Fibroblast of lung (primary cell): Measurements from ENCODE around the gene MYRF. TPM values are rescaled to one million over a fixed set of nuclear protein-coding genes. Genes with fewer than 3 reads are reported as not detected.
A peak's percentile ranks its signal among the peaks of the same experiment; 100 is the strongest.

ENCODE experiments used
- DNase-seq, 2 donors: peaks; one replicate each; pipeline versions ENCODE4 v3.0.0 to v3.0.0-alpha.2; 2010; ENCODE audit warnings: low read depth in 2 of 2
- H2AFZ ChIP-seq: 2 replicates; pipeline ENCODE4 v1.5.1; 2012; ENCODE audit warnings: low read length, control low read depth, inconsistent platforms
- H3K27ac ChIP-seq: 2 replicates; pipeline ENCODE4 v1.5.1; 2011; ENCODE audit warnings: low read length, control low read depth; ENCODE audit not compliant: insufficient read depth
- H3K27me3 ChIP-seq: 2 replicates; pipeline ENCODE4 v1.5.1; 2011; ENCODE audit warnings: mild to moderate bottlenecking, low read length; ENCODE audit not compliant: control insufficient read depth, insufficient read depth
- H3K36me3 ChIP-seq: 2 replicates; pipeline ENCODE4 v1.5.1; 2011; ENCODE audit warnings: low read length; ENCODE audit not compliant: control insufficient read depth, insufficient read depth
- H3K4me1 ChIP-seq: 2 replicates; pipeline ENCODE4 v1.5.1; 2011; ENCODE audit warnings: low read length; ENCODE audit not compliant: control insufficient read depth, insufficient read depth; ENCODE audit errors: extremely low read depth
- H3K4me2 ChIP-seq: 2 replicates; pipeline ENCODE4 v1.5.1; 2011; ENCODE audit warnings: low read length, control low read depth; ENCODE audit not compliant: insufficient read depth; ENCODE audit errors: extremely low read depth
- H3K4me3 ChIP-seq, 4 experiments: fragments of 200-600 bp in 1 of 4; sonication (generic) in 1 of 4; replicated peaks in 1 of 4; 2 replicates each; pipeline ENCODE4 v1.5.1; 2011 to 2016; ENCODE audit warnings: low read length in 4 of 4, low read depth in 3 of 4, mild to moderate bottlenecking in 3 of 4, control low read depth in 2 of 4, inconsistent platforms in 1 of 4, mixed read lengths in 1 of 4; ENCODE audit not compliant: insufficient read depth in 1 of 4; ENCODE audit errors: control extremely low read depth in 1 of 4
- H3K79me2 ChIP-seq: 2 replicates; pipeline ENCODE4 v1.5.1; 2012; ENCODE audit warnings: mild to moderate bottlenecking, low read length, inconsistent platforms; ENCODE audit not compliant: control insufficient read depth, insufficient read depth
- H3K9ac ChIP-seq: 2 replicates; pipeline ENCODE4 v1.5.1; 2011; ENCODE audit warnings: mild to moderate bottlenecking, low read length, control low read depth; ENCODE audit not compliant: insufficient read depth
- H3K9me3 ChIP-seq: 2 replicates; pipeline ENCODE4 v1.5.1; 2012; ENCODE audit warnings: low read depth, low read length; ENCODE audit not compliant: control insufficient read depth, insufficient read depth
- H4K20me1 ChIP-seq: 2 replicates; pipeline ENCODE4 v1.5.1; 2011; ENCODE audit warnings: low read length; ENCODE audit not compliant: control insufficient read depth, insufficient read depth; ENCODE audit errors: extremely low read depth
- EZH2 ChIP-seq: IDR thresholded peaks from 2 replicates; pipeline ENCODE4 v1.5.1; 2012; ENCODE audit warnings: low read length, control low read depth, mild to moderate bottlenecking; ENCODE audit errors: missing control alignments
- polyA plus RNA-seq, 2 donors: library from polyadenylated mRNA; depleted of rRNA in 1 of 2; stranded (reverse) in 1 of 2; unstranded in 1 of 2; fragments of >200 nt; gene quantifications; 2 replicates each; pipeline ENCODE4 v1.2.1, GENCODE V29; 2011 to 2012; ENCODE audit warnings: missing spikeins in 1 of 2
- total RNA-seq: library from RNA; depleted of rRNA; stranded (reverse); fragments of >200 nt; gene quantifications from 2 replicates; pipeline ENCODE4 v1.2.1, GENCODE V29; 2014
- TF ChIP-seq, protein P1 (sequence below), 2 donors: IDR thresholded peaks in 1 of 2; conservative IDR thresholded peaks in 1 of 2; 1 replicate in 1 of 2; 2 replicates in 1 of 2; pipeline ENCODE4 v1.5.1; 2011 to 2012; ENCODE audit warnings: low read length in 2 of 2, control low read depth in 1 of 2, inconsistent platforms in 1 of 2, low read depth in 1 of 2, mild to moderate bottlenecking in 1 of 2

MYRF gene
- total and polyA plus RNA-seq, 2 donors (not counting 1 experiment from before 2014, with no cell fraction given) = 0.10 to 0.17 TPM

DNA sequence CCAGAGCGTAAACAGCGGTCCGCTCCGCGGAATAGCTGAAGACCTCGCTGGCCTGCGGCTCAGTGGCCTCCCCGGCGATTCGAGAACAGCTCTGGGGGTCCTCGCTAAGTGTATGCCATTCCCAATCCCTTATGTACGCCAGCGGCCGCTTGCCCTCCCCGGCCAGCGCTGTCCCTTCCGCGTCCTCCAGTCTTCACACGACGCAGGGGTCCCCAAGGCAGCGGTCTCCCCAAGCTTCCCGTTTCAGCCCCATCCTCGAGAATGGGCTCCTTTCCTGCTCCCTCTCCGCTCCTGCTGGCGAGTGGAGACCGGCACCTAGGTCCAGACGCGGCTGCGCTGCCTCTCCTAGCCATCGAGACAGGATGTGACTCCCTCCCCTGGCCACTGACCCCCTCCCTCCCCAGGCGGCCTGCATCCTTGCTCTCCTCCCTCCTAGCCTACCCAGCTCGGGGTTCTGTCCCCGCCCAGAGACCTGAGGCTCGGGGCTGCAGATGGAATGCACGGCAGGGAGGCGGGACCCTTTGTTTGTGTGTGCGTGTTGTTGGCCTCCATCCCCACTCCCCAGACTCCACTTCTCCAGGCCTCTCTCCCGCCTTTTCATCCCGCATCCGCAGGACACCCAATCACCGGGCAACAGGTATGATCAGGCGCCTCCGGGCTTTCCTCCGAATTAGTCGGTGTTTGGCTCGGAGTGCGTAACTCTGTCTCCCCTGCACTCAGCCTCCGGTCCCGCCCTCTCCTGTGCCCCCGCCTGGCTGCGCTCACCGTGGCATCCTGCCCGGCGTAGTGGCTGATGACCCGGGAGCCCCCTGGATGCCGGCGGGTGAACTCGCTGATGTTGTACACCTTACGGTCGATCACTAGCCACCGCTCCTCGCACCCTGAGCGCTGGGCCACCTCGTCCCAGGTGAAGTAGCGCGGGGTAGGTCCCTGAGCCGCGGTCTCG, 63.6 kb downstream of the MYRF start:
- Histone ChIP-seq H3K4me1 (peaks cover 7% of the 10 kb centered on the region), H4K20me1 (no peaks in the 10 kb centered on the region), H3K36me3 (peaks cover 8% of the 10 kb centered on the region), H3K9ac (peak overlapping the region; percentile 95), H3K4me2 (peak overlapping the region; percentile 42), H3K79me2 (peaks cover 11% of the 10 kb centered on the region), H3K27me3 (no peaks in the 10 kb centered on the region), H2AFZ (no peak overlapping the region), H3K27ac (peak overlapping the region; percentile 98), H3K9me3 (no peaks in the 10 kb centered on the region), H3K4me3 (peak overlapping the region; percentile 77 to 81 (median 79))
- TF ChIP-seq, protein P1, sequence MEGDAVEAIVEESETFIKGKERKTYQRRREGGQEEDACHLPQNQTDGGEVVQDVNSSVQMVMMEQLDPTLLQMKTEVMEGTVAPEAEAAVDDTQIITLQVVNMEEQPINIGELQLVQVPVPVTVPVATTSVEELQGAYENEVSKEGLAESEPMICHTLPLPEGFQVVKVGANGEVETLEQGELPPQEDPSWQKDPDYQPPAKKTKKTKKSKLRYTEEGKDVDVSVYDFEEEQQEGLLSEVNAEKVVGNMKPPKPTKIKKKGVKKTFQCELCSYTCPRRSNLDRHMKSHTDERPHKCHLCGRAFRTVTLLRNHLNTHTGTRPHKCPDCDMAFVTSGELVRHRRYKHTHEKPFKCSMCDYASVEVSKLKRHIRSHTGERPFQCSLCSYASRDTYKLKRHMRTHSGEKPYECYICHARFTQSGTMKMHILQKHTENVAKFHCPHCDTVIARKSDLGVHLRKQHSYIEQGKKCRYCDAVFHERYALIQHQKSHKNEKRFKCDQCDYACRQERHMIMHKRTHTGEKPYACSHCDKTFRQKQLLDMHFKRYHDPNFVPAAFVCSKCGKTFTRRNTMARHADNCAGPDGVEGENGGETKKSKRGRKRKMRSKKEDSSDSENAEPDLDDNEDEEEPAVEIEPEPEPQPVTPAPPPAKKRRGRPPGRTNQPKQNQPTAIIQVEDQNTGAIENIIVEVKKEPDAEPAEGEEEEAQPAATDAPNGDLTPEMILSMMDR (conservative IDR thresholded peaks at IDR 0.05 in 1 of 2, IDR thresholded peaks at IDR 0.05 in 1 of 2; ENCODE audit: low read depth in 1 of 2, low read length in 2 of 2) = no peak
- no peak for TF ChIP-seq EZH2
- peak; percentile 67 to 81 for DNase-seq

DNA sequence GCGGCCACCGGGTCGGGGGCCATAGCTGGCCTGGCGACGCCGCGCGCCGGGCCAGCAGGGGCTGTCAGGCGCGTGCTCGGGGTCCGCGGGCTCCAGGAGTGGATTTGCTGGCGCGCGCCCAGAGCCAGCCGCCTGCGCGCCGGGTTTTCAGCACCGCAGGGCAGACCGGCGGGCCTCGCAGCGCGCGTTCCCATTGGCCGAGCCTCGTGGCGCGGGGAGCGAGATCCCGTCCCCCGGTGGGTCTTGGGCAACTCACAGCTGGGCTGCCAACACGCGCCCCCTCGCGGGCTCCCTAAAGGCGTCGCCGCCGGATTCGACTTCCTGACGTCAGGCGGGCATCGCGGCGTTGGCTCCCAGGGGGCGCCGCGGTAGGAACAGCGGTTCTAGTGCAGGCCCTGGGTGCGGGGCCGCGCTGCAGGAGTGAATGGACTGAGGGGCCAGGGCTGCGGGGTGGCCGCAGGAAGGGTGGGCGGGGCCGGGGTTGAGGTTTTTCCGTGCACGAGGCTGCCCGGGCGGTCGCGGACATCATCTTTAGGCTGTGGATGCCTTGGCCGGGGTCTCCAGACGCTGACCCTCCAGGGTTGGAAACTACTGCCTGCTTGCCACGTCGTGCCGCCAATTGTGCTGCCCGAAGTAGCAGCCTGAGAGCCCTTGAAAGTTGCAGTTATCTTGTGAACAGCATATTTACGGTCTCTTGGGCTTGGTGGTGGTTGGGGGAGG, 64.5 kb downstream of the MYRF start, which contains the start of gene FADS1:
TSS of gene FADS1 (minus strand) at position 268 of the 720 bp plus-strand sequence. CDS start at position 194, 74 bp downstream.
- Histone ChIP-seq H3K4me3 (peak within 1 kb of the TSS; percentile 77 to 81 (median 79)), H3K9me3 (no peaks in the 10 kb centered on the region), H2AFZ (no peak within 1 kb of the TSS), H3K4me2 (peak within 1 kb of the TSS; percentile 84), H3K36me3 (peaks cover 7% of the 10 kb centered on the region), H3K27ac (peak within 1 kb of the TSS; percentile 98), H3K4me1 (peaks cover 7% of the 10 kb centered on the region), H3K79me2 (peaks cover 11% of the 10 kb centered on the region), H3K9ac (peak within 1 kb of the TSS; percentile 95), H3K27me3 (no peaks in the 10 kb centered on the region), H4K20me1 (no peaks in the 10 kb centered on the region)
- no peak for TF ChIP-seq EZH2
- TF ChIP-seq, protein P1 (conservative IDR thresholded peaks at IDR 0.05 in 1 of 2, IDR thresholded peaks at IDR 0.05 in 1 of 2; ENCODE audit: low read depth in 1 of 2, low read length in 2 of 2) = peak; percentile 38 to 49
- peak; percentile 94 to 96 for DNase-seq
